GM18870 (cell line): ENCODE results near the gene RYR2.
"Not testable (repeated sequence)": the region's sequence is repeated elsewhere in the genome, so short reads cannot be mapped to it uniquely, and the experiment has no call there.

Experiments used
- ATAC-seq: cut with Tn5 transposase; IDR thresholded peaks from one replicate; pipeline ENCODE4 v1.9.1; 2021; ENCODE audit warnings: moderate library complexity; ENCODE audit not compliant: unreplicated experiment

Gene RYR2

DNA sequence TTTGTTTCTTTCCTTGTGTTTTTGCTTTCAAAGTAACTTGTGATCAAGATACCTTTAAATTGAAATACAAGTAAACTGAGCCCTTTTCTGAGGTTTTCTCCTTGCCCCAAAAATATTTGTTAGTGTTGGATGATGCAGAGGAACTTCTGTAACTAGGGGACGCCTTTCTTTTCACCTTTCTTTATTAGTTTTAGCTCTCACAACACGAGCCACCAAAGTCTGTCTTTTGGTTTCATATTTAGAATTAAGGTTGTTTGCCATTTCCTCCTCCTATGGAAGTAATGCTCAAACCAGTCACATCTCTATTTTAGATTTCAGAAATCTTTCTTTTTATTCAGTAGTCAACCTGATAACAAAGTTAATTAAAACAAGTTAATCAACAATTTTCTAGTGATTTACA, 727.9 kb downstream of the RYR2 start:
- no peak for ATAC-seq

DNA sequence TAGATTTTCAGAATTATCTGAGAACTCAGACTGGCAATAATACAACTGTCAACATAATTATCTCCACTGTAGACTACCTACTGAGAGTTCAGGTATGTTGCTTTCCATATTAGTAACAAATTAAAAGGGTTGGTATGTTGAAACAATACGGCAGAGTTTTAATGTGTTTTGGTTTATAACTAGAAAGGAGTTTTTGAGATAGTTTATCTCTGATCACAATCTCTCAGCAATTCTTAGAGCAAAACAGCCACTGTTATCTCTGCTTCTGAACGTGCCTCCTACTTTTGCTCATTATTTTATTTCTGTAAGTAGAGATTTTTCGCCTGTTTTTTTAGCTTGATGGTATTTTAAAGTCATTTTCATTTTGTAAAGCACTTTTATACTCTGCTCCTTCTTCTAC, 730.0 kb downstream of the RYR2 start:
- no peak for ATAC-seq

GRCh38 chr1:237774246-237774645, 732.3 kb downstream of the RYR2 start:
- no peak for ATAC-seq

DNA sequence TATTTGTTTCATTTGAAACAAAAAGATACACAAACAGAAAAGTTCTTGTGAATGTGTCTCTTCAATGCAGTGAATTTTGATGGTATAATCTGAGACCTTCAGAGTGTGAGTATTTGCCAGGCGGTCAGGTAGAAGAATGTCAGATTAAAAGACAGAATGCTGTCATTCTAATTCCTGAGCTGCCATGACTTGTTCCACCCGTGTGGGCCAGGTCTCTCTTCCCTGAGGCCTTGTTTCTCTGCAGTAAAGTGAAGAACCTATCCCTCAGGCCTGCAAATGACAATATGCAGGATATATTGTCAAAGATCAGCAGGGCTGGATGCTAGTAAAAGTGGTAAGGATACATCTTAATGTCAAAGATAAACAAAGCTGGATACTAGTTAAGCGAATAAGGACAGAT, 737.4 kb downstream of the RYR2 start:
- ATAC-seq, result no peak

DNA sequence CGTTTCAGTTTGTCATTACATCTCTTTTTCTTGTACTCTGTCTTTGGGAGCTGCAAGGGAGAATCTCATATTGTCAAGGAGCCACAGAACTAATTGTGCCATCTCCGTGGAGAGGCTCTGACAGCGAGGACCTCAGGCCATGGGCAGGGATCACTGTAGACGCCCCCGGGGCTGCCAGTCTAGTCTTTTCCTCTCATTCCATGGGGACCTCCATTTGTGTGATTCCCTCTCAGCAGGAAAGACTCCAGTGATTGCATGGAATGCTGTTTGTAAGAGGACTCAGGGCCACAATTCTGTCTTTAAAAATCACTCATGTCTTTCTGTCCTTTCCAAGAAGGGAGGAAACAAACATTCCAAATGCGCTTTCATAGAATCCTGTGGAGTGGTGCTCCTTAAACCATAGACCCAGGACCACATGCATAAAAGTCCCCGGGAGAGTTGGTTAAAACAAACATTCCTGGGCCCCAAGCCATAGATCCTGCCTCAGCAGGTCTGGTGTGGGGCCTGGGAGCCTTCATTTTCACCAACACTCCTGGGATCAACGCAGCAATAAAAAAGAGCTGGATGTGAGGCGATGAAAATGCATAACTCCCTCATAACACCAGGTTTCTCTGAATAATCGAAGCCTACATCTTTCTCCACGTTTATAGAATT, 744.2 kb downstream of the RYR2 start:
- no peak for ATAC-seq

DNA sequence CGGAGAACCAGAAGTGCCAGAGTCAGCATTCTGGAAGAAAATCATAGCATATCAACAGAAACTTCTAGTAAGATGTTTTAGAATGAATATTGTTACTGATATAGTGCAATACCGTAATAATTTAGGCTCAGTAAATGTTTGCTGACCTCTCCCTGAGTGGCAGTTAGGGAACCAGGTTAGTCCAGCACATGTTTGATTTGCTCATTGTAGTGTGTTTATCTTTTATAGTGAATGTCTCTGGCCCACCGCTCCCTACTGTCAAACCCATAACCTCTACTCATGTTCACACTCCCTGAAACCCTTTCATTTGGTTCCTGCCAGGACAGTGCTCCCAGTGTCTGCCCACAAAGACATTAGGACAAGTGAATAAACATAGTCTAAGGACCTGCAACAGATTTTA, 746.1 kb downstream of the RYR2 start:
- ATAC-seq, result no peak

DNA sequence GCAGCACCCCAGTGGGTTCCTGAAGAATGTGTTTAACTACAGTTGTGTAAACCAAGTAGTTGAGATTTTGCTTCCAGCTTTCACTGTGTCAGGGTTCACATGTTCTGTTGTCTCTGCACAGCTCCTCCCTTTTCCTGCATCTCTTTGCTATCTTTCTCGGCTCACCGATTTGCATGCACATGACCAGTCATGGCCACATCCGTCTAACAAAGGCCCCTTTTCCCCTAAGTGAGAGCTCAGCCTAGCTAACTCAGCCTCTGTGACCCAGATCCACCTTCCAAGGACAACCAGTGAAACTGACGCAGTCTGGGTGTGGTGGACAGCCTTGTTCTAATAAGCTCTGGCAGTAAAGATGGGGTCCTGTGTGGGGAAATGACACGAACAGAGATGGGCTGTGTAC, 747.6 kb downstream of the RYR2 start:
- ATAC-seq, result peak; percentile 69

- no peak for ATAC-seq
Measured at GRCh38 chr1:237791592-237791991, 749.6 kb downstream of the RYR2 start.

DNA sequence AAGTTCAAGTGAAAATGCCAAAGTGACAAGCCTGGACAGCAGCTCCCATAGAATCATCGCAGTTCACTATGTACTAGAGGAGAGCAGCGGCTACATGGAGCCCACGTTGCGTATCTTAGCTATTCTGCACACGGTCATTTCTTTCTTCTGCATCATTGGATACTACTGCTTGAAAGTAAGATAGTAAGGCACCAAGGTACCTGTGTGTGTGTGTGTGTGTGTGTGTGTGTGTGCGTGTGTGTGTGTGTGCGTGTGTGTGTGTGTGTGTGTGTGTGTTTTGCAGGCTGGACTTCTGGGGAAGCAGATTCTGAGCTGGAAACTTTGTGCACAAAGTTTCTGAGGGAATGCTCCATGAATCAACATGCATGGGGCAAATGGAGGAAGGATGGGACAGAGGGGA, 750.2 kb downstream of the RYR2 start:
- ATAC-seq, result no peak

DNA sequence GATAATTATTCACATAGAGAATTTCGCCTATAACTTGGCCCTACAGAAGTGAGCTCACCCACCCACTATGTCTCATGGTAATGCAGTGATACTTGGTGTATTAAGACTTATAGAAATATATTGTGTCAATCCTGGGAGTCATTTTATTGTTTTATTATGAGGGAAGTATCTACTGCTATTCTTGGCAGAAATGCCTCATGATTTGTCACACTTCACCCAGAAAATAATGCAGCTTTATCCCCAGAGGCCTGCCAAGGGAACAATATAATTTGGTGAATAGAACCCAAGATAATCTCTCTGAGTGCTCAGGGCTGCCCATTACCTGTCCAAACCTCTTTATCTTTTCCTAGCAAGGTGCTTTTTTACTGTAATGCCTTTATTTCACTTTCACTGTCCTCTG, 750.7 kb downstream of the RYR2 start:
- no peak for ATAC-seq

DNA sequence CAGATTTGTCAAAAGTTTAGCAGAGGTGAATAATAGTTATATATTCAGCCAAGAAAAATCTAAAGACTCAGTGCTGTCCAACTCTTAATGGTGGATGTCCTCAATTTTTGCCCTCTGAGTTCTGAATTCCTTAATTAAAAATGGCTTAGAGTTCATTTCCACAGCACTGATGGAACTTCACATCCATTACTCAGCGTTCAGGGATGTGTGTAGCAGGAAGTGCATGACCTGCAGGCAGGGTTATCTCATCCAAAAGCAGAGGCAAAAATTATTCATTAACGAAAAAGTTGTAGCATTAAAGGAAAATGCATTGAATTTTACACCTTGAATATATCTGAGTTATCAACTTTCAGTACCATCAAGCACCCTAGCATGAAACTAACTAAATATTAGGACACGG, 752.1 kb downstream of the RYR2 start:
- no peak for ATAC-seq

GRCh38 chr1:237795558-237795957, 753.6 kb downstream of the RYR2 start:
- no peak for ATAC-seq

- peak; percentile 92 for ATAC-seq
Measured at GRCh38 chr1:237799762-237800474, 757.9 kb downstream of the RYR2 start.

DNA sequence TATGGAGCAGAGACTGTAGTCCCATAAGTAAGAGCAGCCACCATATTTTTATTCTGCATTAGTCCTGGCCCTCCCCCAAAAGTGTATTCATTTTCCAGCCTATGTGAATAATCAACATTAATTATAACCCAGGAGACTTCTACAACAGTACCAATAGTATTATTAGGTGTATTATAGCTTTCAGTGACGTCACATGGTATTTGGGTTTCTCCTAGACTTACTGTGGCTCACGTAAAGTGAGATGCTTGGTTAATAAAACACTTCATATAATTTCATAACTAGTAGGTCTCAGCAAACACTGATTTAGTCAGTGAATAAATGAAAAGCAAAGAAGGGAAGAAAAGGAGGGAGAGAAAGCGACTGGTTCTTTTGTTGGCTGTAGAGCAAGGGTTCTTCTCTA, 762.5 kb downstream of the RYR2 start:
- ATAC-seq, result no peak

- ATAC-seq, result no peak
Measured at GRCh38 chr1:237809099-237809498, 767.1 kb downstream of the RYR2 start.

DNA sequence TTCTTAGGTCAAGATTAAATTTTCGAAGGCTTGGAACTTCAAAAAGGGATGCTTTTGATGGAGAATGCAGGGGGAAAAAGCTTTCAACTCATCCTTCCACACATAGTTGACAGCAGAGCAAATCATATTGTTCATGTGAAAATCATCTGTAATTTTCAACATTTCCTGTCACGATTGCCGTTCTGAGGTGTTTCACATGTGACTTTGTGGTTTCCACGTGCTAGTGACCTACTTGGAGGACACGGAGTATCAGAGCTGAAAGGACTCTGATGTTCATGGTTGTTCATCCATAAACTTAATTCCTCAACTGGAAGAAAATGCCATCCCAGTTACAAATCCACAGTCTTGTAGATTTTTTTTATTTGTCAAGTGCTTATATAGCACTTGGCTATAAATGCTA, 769.6 kb downstream of the RYR2 start:
- no peak for ATAC-seq

GRCh38 chr1:237812061-237812460, 770.1 kb downstream of the RYR2 start:
- ATAC-seq, result no peak

GRCh38 chr1:237814319-237814924, 772.4 kb downstream of the RYR2 start:
- no peak for ATAC-seq

DNA sequence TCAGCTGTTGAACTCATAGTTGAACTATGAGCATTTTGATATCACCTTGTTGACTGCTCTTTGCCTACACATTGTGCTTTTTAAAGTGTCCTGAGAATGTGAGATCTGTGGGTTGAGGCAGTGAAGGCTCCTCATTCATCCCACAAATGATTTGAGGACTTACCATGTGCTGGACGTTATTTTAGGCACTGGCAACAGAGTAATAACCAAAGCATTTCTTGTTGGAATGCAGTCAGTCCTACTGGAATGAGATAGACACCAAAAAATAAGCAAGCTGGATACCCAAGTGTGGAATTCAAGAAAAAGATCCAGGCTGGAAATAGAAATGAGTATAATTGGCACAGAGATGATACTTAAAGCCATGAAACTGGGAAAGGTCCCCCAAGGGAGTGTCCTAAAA, 775.3 kb downstream of the RYR2 start:
- no peak for ATAC-seq

DNA sequence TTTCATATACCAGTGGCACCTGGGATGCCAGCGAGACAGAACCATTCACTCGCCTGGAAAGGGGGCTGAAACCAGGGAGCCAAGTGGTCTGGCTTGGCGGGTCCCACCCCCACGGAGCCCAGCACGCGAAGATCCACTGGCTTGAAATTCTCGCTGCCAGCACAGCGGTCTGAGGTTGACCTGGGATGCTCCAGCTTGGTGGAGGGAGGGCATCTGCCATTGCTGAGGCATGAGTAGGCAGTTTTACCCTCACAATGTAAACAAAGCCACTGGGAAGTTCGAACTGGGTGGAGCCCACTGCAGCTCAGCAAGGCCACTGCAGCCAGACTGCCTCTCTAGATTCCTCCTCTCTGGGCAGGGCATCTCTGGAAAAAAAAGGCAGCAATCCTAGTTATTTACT, 778.6 kb downstream of the RYR2 start:
- not testable (repeated sequence) for ATAC-seq

GRCh38 chr1:237832858-237833257, 790.9 kb downstream of the RYR2 start:
- no peak for ATAC-seq

- no peak for ATAC-seq
Measured at GRCh38 chr1:237834048-237834447, 792.1 kb downstream of the RYR2 start.
